D721Med (cell line): ENCODE measurements around the gene TMEM140.

ENCODE experiments used
- DNase-seq: peaks from one replicate; pipeline ENCODE4 v3.0.0; 2011; ENCODE audit warnings: low spot score; ENCODE audit not compliant: insufficient read length
- FAIRE-seq: peaks from 2 replicates; lab custom pipeline; 2011; peaks lifted over from hg19 to GRCh38; lab: Jason Lieb, UNC
- CTCF ChIP-seq: IDR thresholded peaks from 2 replicates; pipeline ENCODE4 v1.5.1; 2012; ENCODE audit warnings: mild to moderate bottlenecking, control low read depth; ENCODE audit not compliant: insufficient read depth; ENCODE audit errors: missing control alignments

Gene TMEM140

GRCh38 chr7:135162382-135163001, 14.6 kb downstream of the TMEM140 start:
- FAIRE-seq (no peak), DNase-seq (no peak)
- TF ChIP-seq CTCF, result no peak

- TF ChIP-seq CTCF, result no peak
- FAIRE-seq (no peak), DNase-seq (no peak)
Observed at GRCh38 chr7:135164357-135165061, 16.6 kb downstream of the TMEM140 start.

GRCh38 chr7:135165862-135166261, 18.0 kb downstream of the TMEM140 start:
- no peak for TF ChIP-seq CTCF

GRCh38 chr7:135166338-135166990, 18.6 kb downstream of the TMEM140 start:
- TF ChIP-seq CTCF, result no peak
- no peak for FAIRE-seq
- no peak for DNase-seq

More at GRCh38 chr7:135165862-135166261, 18.0 kb downstream of the TMEM140 start:
- no peak for FAIRE-seq
- DNase-seq, result no peak

DNA sequence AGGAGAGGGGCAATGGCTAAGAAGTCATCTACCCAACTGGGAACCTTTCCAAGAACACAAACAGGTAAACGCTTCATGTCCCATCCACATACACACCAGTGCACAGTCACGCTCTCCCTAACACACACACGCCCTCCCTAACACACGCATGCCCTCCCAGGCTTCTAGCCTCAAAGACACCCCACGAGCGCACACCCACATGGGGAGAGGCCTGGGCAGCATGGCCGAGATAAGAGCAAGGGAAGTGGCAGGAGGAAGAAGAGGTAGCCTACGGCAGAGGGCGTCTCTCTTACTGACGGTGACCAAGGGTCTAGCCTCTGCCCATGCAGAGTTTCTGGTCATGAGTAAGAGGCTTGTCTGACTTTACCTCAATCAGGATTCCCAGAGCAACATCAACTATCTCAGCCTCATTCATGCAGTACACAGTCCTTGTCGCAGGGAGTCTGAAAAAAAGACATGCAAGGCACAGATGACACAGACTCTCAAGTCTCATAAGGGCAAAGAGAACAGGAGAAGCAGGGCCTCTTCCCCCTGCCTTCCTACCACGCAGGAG, 19.6 kb downstream of the TMEM140 start:
- no peak for DNase-seq
- no peak for FAIRE-seq
- TF ChIP-seq CTCF, result no peak

DNA sequence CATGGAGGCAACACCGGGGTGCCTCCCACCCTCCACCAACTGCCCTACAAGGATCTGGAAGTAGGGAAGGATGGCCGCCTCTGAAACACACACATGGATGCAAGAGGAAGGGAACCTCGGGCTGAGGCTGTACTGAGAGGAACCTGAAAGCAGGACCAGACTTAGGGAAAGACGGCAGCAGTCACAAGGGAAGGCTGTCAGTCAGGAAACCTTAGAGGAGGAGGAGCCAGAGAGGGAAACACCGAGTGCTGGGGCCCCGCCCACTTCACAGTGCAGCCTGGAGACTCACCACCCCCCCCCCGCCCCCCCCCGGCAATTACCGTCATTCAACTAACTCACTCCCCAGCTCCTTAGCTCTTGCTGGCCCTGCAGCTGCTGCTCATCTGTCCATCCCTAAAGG, 20.1 kb downstream of the TMEM140 start:
- FAIRE-seq, result no peak
- no peak for TF ChIP-seq CTCF
- no peak for DNase-seq
